ENCODE results near the gene AKR1C8.

GRCh38 chr10:5117026-5117425, 67.9 kb downstream of the AKR1C8 start:
- no peak for TF ChIP-seq NRF1 (conservative IDR thresholded peaks at IDR 0.05 in 1 of 2, IDR thresholded peaks at IDR 0.05 in 1 of 2)
- TF ChIP-seq NFATC3 (IDR thresholded peaks at IDR 0.05) = no peak
- TF ChIP-seq EZH2 (IDR thresholded peaks at IDR 0.05; ENCODE audit: borderline replicate concordance, low read depth, low read length) = no peak
- no peak for TF ChIP-seq POLR2AphosphoS5 (IDR thresholded peaks at IDR 0.05; ENCODE audit: control insufficient read depth, insufficient read depth, low read depth, low read length)
- no peak for TF ChIP-seq EP300 (IDR thresholded peaks at IDR 0.05; ENCODE audit: low read length)
- TF ChIP-seq PBX2 (CRISPR knock-in tag; IDR thresholded peaks at IDR 0.05; ENCODE audit: low read depth) = no peak
- no peak for TF ChIP-seq PBX2 (tag; conservative IDR thresholded peaks at IDR 0.05; ENCODE audit: low read depth)
- TF ChIP-seq EHMT2 (IDR thresholded peaks at IDR 0.05) = no peak
- no peak for TF ChIP-seq SNAPC5 (CRISPR knock-in tag; IDR thresholded peaks at IDR 0.05)
- TF ChIP-seq ZNF384 (IDR thresholded peaks at IDR 0.05; ENCODE audit: low read depth, low read length) = no peak
- TF ChIP-seq POLR2A (conservative IDR thresholded peaks at IDR 0.05) = no peak
- no peak for TF ChIP-seq SMC3 (conservative IDR thresholded peaks at IDR 0.05; ENCODE audit: insufficient read depth, low read depth, low read length)
- TF ChIP-seq GATA2 (CRISPR knock-in tag; IDR thresholded peaks at IDR 0.05) = no peak
- no peak for TF ChIP-seq U2AF2 (optimal IDR thresholded peaks at IDR 0.05; ENCODE audit: low read depth, low read length)

Data from K562 (cell line).